ENCODE data around the gene UTF1. TPM values are rescaled to one million over a fixed set of nuclear protein-coding genes. Genes with fewer than 3 reads are reported as not detected.

Gene UTF1
- total RNA-seq, 2 donors from 2014 or later, result 0.21 TPM; not detected in 1

- no peak overlapping the region for H3K4me3 Mint-ChIP-seq
- peaks cover 31% of the 10 kb centered on the region for H3K4me1 Mint-ChIP-seq (ENCODE audit: low read depth)
- H3K27me3 Mint-ChIP-seq (ENCODE audit: low read depth), result no peaks in the 10 kb centered on the region
- H3K9me3 Mint-ChIP-seq, result no peaks in the 10 kb centered on the region
- H3K36me3 Mint-ChIP-seq (ENCODE audit: insufficient read depth in 2 of 2), result peaks cover 2 to 3% of the 10 kb centered on the region in 2 donors
- no peak overlapping the region for H3K27ac Mint-ChIP-seq
- DNase-seq, result no peak
- ATAC-seq (replicated peaks in 1 of 2), result no peak
These were observed 36.2 kb downstream of the UTF1 start for GRCh38 chr10:133266056-133266795.

- H3K36me3 Mint-ChIP-seq (ENCODE audit: insufficient read depth in 2 of 2), result peaks cover 3% of the 10 kb centered on the region in 2 donors
- DNase-seq, result no peak
- H3K4me1 Mint-ChIP-seq (ENCODE audit: low read depth), result peaks cover 30% of the 10 kb centered on the region
- no peak for ATAC-seq (replicated peaks in 1 of 2)
- no peaks in the 10 kb centered on the region for H3K9me3 Mint-ChIP-seq
- no peak overlapping the region for H3K27ac Mint-ChIP-seq
- H3K27me3 Mint-ChIP-seq (ENCODE audit: low read depth), result no peaks in the 10 kb centered on the region
- no peak overlapping the region for H3K4me3 Mint-ChIP-seq
These were observed 37.3 kb downstream of the UTF1 start for GRCh38 chr10:133267293-133267692.

- Mint-ChIP-seq H3K27ac (no peak overlapping the region), H3K9me3 (no peaks in the 10 kb centered on the region), H3K4me1 (ENCODE audit: low read depth) (peaks cover 26% of the 10 kb centered on the region), H3K27me3 (ENCODE audit: low read depth) (no peaks in the 10 kb centered on the region), H3K36me3 (ENCODE audit: insufficient read depth in 2 of 2) (peaks cover 3% of the 10 kb centered on the region in 2 donors), H3K4me3 (no peak overlapping the region)
- no peak for DNase-seq
- no peak for ATAC-seq (replicated peaks in 1 of 2)
These were observed 37.8 kb downstream of the UTF1 start for GRCh38 chr10:133267829-133268228.

GRCh38 chr10:133268532-133268931 lies 38.5 kb downstream of the UTF1 start:
- Mint-ChIP-seq H3K4me1 (ENCODE audit: low read depth) (peaks cover 21% of the 10 kb centered on the region), H3K27me3 (ENCODE audit: low read depth) (no peaks in the 10 kb centered on the region), H3K27ac (no peak overlapping the region), H3K4me3 (no peak overlapping the region), H3K36me3 (ENCODE audit: insufficient read depth in 2 of 2) (peaks cover 0 to 3% of the 10 kb centered on the region in 2 donors), H3K9me3 (no peaks in the 10 kb centered on the region)
- ATAC-seq (replicated peaks in 1 of 2) (no peak), DNase-seq (no peak)

GRCh38 chr10:133269367-133269766 lies 39.4 kb downstream of the UTF1 start:
- peaks cover 13% of the 10 kb centered on the region for H3K4me1 Mint-ChIP-seq (ENCODE audit: low read depth)
- H3K4me3 Mint-ChIP-seq, result no peak overlapping the region
- H3K27me3 Mint-ChIP-seq (ENCODE audit: low read depth), result no peaks in the 10 kb centered on the region
- peaks cover 0 to 3% of the 10 kb centered on the region in 2 donors for H3K36me3 Mint-ChIP-seq (ENCODE audit: insufficient read depth in 2 of 2)
- no peak for ATAC-seq (replicated peaks in 1 of 2)
- no peak for DNase-seq
- no peaks in the 10 kb centered on the region for H3K9me3 Mint-ChIP-seq
- H3K27ac Mint-ChIP-seq, result no peak overlapping the region

GRCh38 chr10:133270204-133270603 lies 40.2 kb downstream of the UTF1 start:
- peaks cover 15% of the 10 kb centered on the region for H3K4me1 Mint-ChIP-seq (ENCODE audit: low read depth)
- DNase-seq (no peak), ATAC-seq (replicated peaks in 1 of 2) (no peak)
- H3K27ac Mint-ChIP-seq, result no peak overlapping the region
- no peaks in the 10 kb centered on the region for H3K9me3 Mint-ChIP-seq
- H3K36me3 Mint-ChIP-seq (ENCODE audit: insufficient read depth in 2 of 2), result peaks cover 0 to 3% of the 10 kb centered on the region in 2 donors
- H3K27me3 Mint-ChIP-seq (ENCODE audit: low read depth), result no peaks in the 10 kb centered on the region
- H3K4me3 Mint-ChIP-seq, result no peak overlapping the region

- H3K27ac Mint-ChIP-seq, result no peak overlapping the region
- ATAC-seq (replicated peaks in 1 of 2), result no peak
- peaks cover 0 to 3% of the 10 kb centered on the region in 2 donors for H3K36me3 Mint-ChIP-seq (ENCODE audit: insufficient read depth in 2 of 2)
- no peaks in the 10 kb centered on the region for H3K9me3 Mint-ChIP-seq
- no peak for DNase-seq
- no peak overlapping the region for H3K4me3 Mint-ChIP-seq
- no peaks in the 10 kb centered on the region for H3K27me3 Mint-ChIP-seq (ENCODE audit: low read depth)
- peaks cover 8% of the 10 kb centered on the region for H3K4me1 Mint-ChIP-seq (ENCODE audit: low read depth)
These were observed 40.8 kb downstream of the UTF1 start for GRCh38 chr10:133270773-133271297.

- ATAC-seq (replicated peaks in 1 of 2), result no peak
- H3K4me1 Mint-ChIP-seq (ENCODE audit: low read depth), result peaks cover 6% of the 10 kb centered on the region
- H3K27me3 Mint-ChIP-seq (ENCODE audit: low read depth), result no peaks in the 10 kb centered on the region
- no peaks in the 10 kb centered on the region for H3K9me3 Mint-ChIP-seq
- H3K27ac Mint-ChIP-seq, result no peak overlapping the region
- DNase-seq, result no peak
- H3K4me3 Mint-ChIP-seq, result no peak overlapping the region
- H3K36me3 Mint-ChIP-seq (ENCODE audit: insufficient read depth in 2 of 2), result peaks cover 0 to 3% of the 10 kb centered on the region in 2 donors
These were observed 41.7 kb downstream of the UTF1 start for GRCh38 chr10:133271521-133272300.

- Mint-ChIP-seq H3K9me3 (no peaks in the 10 kb centered on the region), H3K27me3 (ENCODE audit: low read depth) (no peaks in the 10 kb centered on the region), H3K4me3 (no peak overlapping the region), H3K4me1 (ENCODE audit: low read depth) (peaks cover 7% of the 10 kb centered on the region), H3K36me3 (ENCODE audit: insufficient read depth in 2 of 2) (peaks cover 0 to 3% of the 10 kb centered on the region in 2 donors), H3K27ac (no peak overlapping the region)
- DNase-seq (no peak), ATAC-seq (replicated peaks in 1 of 2) (no peak)
These were observed 42.4 kb downstream of the UTF1 start for GRCh38 chr10:133272301-133272963.

GRCh38 chr10:133272964-133273420 lies 43.0 kb downstream of the UTF1 start:
- Mint-ChIP-seq H3K36me3 (ENCODE audit: insufficient read depth in 2 of 2) (peaks cover 0 to 3% of the 10 kb centered on the region in 2 donors), H3K4me3 (no peak overlapping the region), H3K27me3 (ENCODE audit: low read depth) (no peaks in the 10 kb centered on the region), H3K9me3 (no peaks in the 10 kb centered on the region), H3K27ac (no peak overlapping the region), H3K4me1 (ENCODE audit: low read depth) (peaks cover 12% of the 10 kb centered on the region)
- DNase-seq (no peak), ATAC-seq (replicated peaks in 1 of 2) (no peak)

GRCh38 chr10:133273534-133274143 lies 43.6 kb downstream of the UTF1 start:
- Mint-ChIP-seq H3K36me3 (ENCODE audit: insufficient read depth in 2 of 2) (peaks cover 0 to 3% of the 10 kb centered on the region in 2 donors), H3K4me3 (peak overlapping the region in 1 of 2 donors; percentile 12), H3K4me1 (ENCODE audit: low read depth) (peaks cover 19% of the 10 kb centered on the region), H3K9me3 (no peaks in the 10 kb centered on the region), H3K27ac (no peak overlapping the region), H3K27me3 (ENCODE audit: low read depth) (no peaks in the 10 kb centered on the region)
- ATAC-seq (replicated peaks in 1 of 2) (no peak), DNase-seq (no peak)

GRCh38 chr10:133274751-133275683 lies 45.0 kb downstream of the UTF1 start:
- H3K27ac Mint-ChIP-seq, result peak overlapping the region; percentile 82
- peaks cover 22% of the 10 kb centered on the region for H3K4me1 Mint-ChIP-seq (ENCODE audit: low read depth)
- peak overlapping the region; percentile 93 to 94 for H3K4me3 Mint-ChIP-seq
- H3K9me3 Mint-ChIP-seq, result no peaks in the 10 kb centered on the region
- DNase-seq, result peak; percentile 79 to 80
- no peaks in the 10 kb centered on the region for H3K27me3 Mint-ChIP-seq (ENCODE audit: low read depth)
- H3K36me3 Mint-ChIP-seq (ENCODE audit: insufficient read depth in 2 of 2), result peaks cover 0 to 4% of the 10 kb centered on the region in 2 donors
- peak; percentile 65 to 71 for ATAC-seq (replicated peaks in 1 of 2)

Measured in activated T-cell treated with anti-CD3 and anti-CD28 coated beads, Interleukin-2, amount 50 U/mL, for 72 hours (primary cell).